Small intestine (tissue), 7 donors: Measurements from ENCODE around the gene RGS3. TPM values are rescaled to one million over a fixed set of nuclear protein-coding genes. Genes with fewer than 3 reads are reported as not detected.

Experiments
- DNase-seq, 2 donors: peaks; one replicate each; pipeline versions ENCODE4 v3.0.0 to v3.0.0-alpha.2; 2013
- FAIRE-seq: peaks from 2 replicates; lab custom pipeline; 2012; peaks lifted over from hg19 to GRCh38; lab: Jason Lieb, UNC
- H3K27ac ChIP-seq, 3 donors: one replicate each; pipeline ENCODE4 v1.5.1; 2013; ENCODE audit warnings: low read length in 2 of 3, mild to moderate bottlenecking in 2 of 3, control low read depth in 1 of 3, inconsistent platforms in 1 of 3, low read depth in 1 of 3, moderate library complexity in 1 of 3
- H3K27me3 ChIP-seq, 3 donors: one replicate each; pipeline ENCODE4 v1.6.1; 2013; ENCODE audit warnings: low read length in 3 of 3, inconsistent platforms in 1 of 3; ENCODE audit not compliant: control insufficient read depth in 3 of 3, insufficient read depth in 3 of 3
- H3K36me3 ChIP-seq, 3 donors: one replicate each; pipeline ENCODE4 v1.6.1; 2013; ENCODE audit warnings: low read length in 3 of 3, inconsistent platforms in 1 of 3, low read depth in 1 of 3, mild to moderate bottlenecking in 1 of 3, moderate library complexity in 1 of 3; ENCODE audit not compliant: control insufficient read depth in 3 of 3, insufficient read depth in 2 of 3
- H3K4me1 ChIP-seq, 3 donors: one replicate each; pipeline ENCODE4 v1.6.1; 2013; ENCODE audit warnings: low read length in 2 of 3, inconsistent platforms in 1 of 3, low read depth in 1 of 3, mild to moderate bottlenecking in 1 of 3, moderate library complexity in 1 of 3; ENCODE audit not compliant: control insufficient read depth in 3 of 3, insufficient read depth in 2 of 3
- H3K4me3 ChIP-seq, 3 donors: one replicate each; pipeline ENCODE4 v1.5.1; 2013; ENCODE audit warnings: low read length in 3 of 3, control low read depth in 1 of 3, inconsistent platforms in 1 of 3, low read depth in 1 of 3, mild to moderate bottlenecking in 1 of 3, moderate library complexity in 1 of 3
- H3K9me3 ChIP-seq, 2 donors: one replicate each; pipeline ENCODE4 v1.6.1; 2013; ENCODE audit warnings: low read depth in 1 of 2, low read length in 1 of 2; ENCODE audit not compliant: control insufficient read depth in 2 of 2, insufficient read depth in 1 of 2
- WGBS, 3 donors: extraction: QIAGEN DNeasy Blood & Tissue Kit; methylation state at CpG; one replicate each; pipeline ENCODE4 v1.1.7; 2013; 5-methylcytosine and 5-hydroxymethylcytosine counted together
- polyA plus RNA-seq, 4 donors: library from polyadenylated mRNA; stranded (reverse) in 3 of 4; unstranded in 1 of 4; fragments of 200-250 nt in 3 of 4; fragments of 120-200 nt in 1 of 4; gene quantifications; one replicate each; pipeline versions ENCODE4 v1.2.1 to v1.2.3, GENCODE V29; 2013
- donor health status: healthy with polysubstance abuse.
- donor health status: control.
- donor health status: control.
- donor health status: Bipolar disorder and iron deficiency.
- donor health status: healthy.

The RGS3 gene
- polyA plus RNA-seq, 4 donors, result 23.0 to 37.0 (median 26.4) TPM

GRCh38 chr9:113519426-113520108 is 56.0 kb downstream of the RGS3 start:
- WGBS, 3 donors, result 10 to 39% (median 32%) methylated on average over 3 of the region's 3 CpGs
- Histone ChIP-seq H3K27me3 (no peaks in the 10 kb centered on the region), H3K9me3 (no peaks in the 10 kb centered on the region), H3K27ac (peak overlapping the region; percentile 93 to 99 (median 98)), H3K36me3 (peaks cover 2 to 66% (median 2%) of the 10 kb centered on the region in 3 donors), H3K4me1 (peaks cover 23 to 74% (median 41%) of the 10 kb centered on the region in 3 donors), H3K4me3 (peak overlapping the region in 2 of 3 donors; percentile 13 to 40)
- FAIRE-seq (no peak), DNase-seq (peak; percentile 93 to 94)

DNA sequence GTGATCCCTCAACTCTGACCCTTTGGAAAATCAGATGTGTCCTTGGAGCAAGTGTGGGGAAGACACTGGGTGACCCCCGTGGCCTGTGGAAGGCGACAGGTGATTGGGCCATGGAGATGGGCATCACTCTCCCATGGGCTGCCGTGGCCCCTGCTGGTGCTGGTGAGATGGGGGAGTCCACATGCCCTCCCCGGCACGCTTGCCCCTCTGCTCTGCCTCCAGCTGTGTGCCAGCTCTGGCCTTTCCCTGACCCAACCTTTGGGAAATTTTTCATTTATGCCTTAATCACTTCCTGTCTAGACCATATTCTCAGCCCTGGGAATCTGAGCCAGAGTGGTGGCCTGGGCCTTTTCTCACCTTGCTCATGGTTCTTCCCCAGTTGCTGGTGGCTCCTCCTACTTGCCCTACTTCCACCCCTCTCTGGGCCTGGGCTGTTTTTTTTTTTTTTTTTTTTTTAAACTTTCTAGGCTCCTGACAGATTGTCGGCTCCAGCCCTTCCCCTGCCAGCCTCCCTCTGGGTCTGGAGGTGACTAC is 56.6 kb downstream of the RGS3 start:
- Histone ChIP-seq H3K4me3 (peak overlapping the region in 2 of 3 donors; percentile 13 to 38), H3K9me3 (no peaks in the 10 kb centered on the region), H3K36me3 (peaks cover 0 to 66% (median 2%) of the 10 kb centered on the region in 3 donors), H3K4me1 (peaks cover 25 to 76% (median 43%) of the 10 kb centered on the region in 3 donors), H3K27ac (peak overlapping the region; percentile 93 to 99 (median 98)), H3K27me3 (no peaks in the 10 kb centered on the region)
- FAIRE-seq (no peak), DNase-seq (peak; percentile 72 to 73)
- 15 to 52% (median 34%) methylated on average over 5 to 6 of the region's 6 CpGs for WGBS, 3 donors

DNA sequence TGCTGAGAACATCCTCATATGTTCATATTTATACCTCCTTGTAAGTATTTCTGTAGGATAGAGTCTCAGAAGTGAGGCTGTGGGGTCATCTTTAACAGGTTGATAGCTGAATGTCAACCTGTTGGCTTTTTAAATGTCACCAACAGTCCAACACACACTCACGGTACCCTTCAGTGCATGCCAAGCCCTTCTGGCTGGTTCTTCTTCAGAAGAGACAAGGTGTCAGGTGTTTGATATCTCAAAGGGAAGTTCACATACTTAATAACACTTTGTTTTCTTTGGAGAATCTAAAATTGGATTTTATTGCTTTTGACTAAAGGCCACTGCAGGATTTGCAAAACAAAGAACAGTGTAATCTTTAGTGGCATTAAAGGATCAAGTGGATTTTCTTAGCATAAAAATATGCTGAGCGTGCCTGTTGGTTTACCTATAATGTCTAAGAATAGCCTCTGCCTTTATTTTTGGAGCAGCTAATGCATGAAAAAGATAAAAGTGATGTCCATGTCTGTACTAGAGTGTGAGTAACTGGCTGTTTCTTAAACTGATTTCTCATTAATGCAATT is 58.2 kb downstream of the RGS3 start:
- WGBS, 3 donors, result 8 to 49% (median 25%) methylated on average over 2 of the region's 2 CpGs
- FAIRE-seq (peak; percentile 70), DNase-seq (peak; percentile 66 to 75)
- H3K4me1 ChIP-seq, result peaks cover 25 to 70% (median 47%) of the 10 kb centered on the region in 3 donors
- H3K9me3 ChIP-seq, result no peaks in the 10 kb centered on the region
- peak overlapping the region in 1 of 3 donors; percentile 6 for H3K4me3 ChIP-seq
- H3K27me3 ChIP-seq, result no peaks in the 10 kb centered on the region
- peaks cover 0 to 72% (median 0%) of the 10 kb centered on the region in 3 donors for H3K36me3 ChIP-seq
- H3K27ac ChIP-seq, result peak overlapping the region; percentile 47 to 98 (median 82)

GRCh38 chr9:113522419-113522818 is 58.9 kb downstream of the RGS3 start:
- Histone ChIP-seq H3K36me3 (peaks cover 0 to 70% (median 0%) of the 10 kb centered on the region in 3 donors), H3K4me3 (peak overlapping the region in 1 of 3 donors; percentile 6), H3K4me1 (peaks cover 22 to 70% (median 46%) of the 10 kb centered on the region in 3 donors), H3K27me3 (no peaks in the 10 kb centered on the region), H3K9me3 (no peaks in the 10 kb centered on the region), H3K27ac (peak overlapping the region; percentile 47 to 98 (median 82))
- DNase-seq (no peak), FAIRE-seq (no peak)
- 63 to 85% (median 77%) methylated on average over 1 of the region's 1 CpG for WGBS, 3 donors

GRCh38 chr9:113522858-113523257 is 59.3 kb downstream of the RGS3 start:
- peaks cover 0 to 70% (median 0%) of the 10 kb centered on the region in 3 donors for H3K36me3 ChIP-seq
- FAIRE-seq (no peak), DNase-seq (no peak)
- peak overlapping the region in 1 of 3 donors; percentile 0 for H3K4me3 ChIP-seq
- 67 to 79% (median 69%) methylated on average over 8 of the region's 8 CpGs for WGBS, 3 donors
- no peaks in the 10 kb centered on the region for H3K9me3 ChIP-seq
- H3K4me1 ChIP-seq, result peaks cover 25 to 70% (median 46%) of the 10 kb centered on the region in 3 donors
- H3K27ac ChIP-seq, result peak overlapping the region; percentile 47 to 98 (median 82)
- no peaks in the 10 kb centered on the region for H3K27me3 ChIP-seq

GRCh38 chr9:113523421-113524141 is 60.1 kb downstream of the RGS3 start:
- 23 to 35% (median 29%) methylated on average over 19 of the region's 19 CpGs for WGBS, 3 donors
- no peak for FAIRE-seq
- Histone ChIP-seq H3K4me3 (peak overlapping the region in 1 of 3 donors; percentile 5), H3K27ac (peak overlapping the region; percentile 52 to 98 (median 82)), H3K27me3 (no peaks in the 10 kb centered on the region), H3K9me3 (no peaks in the 10 kb centered on the region), H3K4me1 (peaks cover 25 to 64% (median 44%) of the 10 kb centered on the region in 3 donors), H3K36me3 (peaks cover 0 to 70% (median 0%) of the 10 kb centered on the region in 3 donors)
- DNase-seq, result peak; percentile 49 to 50

GRCh38 chr9:113524468-113524867 is 60.9 kb downstream of the RGS3 start:
- 34 to 58% (median 40%) methylated on average over 4 of the region's 4 CpGs for WGBS, 3 donors
- peak in 1 of 2 donors; percentile 71 for DNase-seq
- Histone ChIP-seq H3K27ac (peak overlapping the region in 2 of 3 donors; percentile 52 to 82), H3K36me3 (peaks cover 0 to 76% (median 0%) of the 10 kb centered on the region in 3 donors), H3K4me1 (peaks cover 22 to 56% (median 38%) of the 10 kb centered on the region in 3 donors), H3K27me3 (no peaks in the 10 kb centered on the region), H3K4me3 (peak overlapping the region in 1 of 3 donors; percentile 8), H3K9me3 (no peaks in the 10 kb centered on the region)
- no peak for FAIRE-seq

GRCh38 chr9:113525205-113525604 is 61.7 kb downstream of the RGS3 start:
- Histone ChIP-seq H3K9me3 (no peaks in the 10 kb centered on the region), H3K36me3 (peaks cover 0 to 77% (median 0%) of the 10 kb centered on the region in 3 donors), H3K27me3 (no peaks in the 10 kb centered on the region), H3K27ac (no peak overlapping the region), H3K4me3 (no peak overlapping the region), H3K4me1 (peaks cover 19 to 49% (median 33%) of the 10 kb centered on the region in 3 donors)
- WGBS, 3 donors, result 74 to 92% (median 80%) methylated on average over 4 of the region's 4 CpGs
- no peak for DNase-seq
- no peak for FAIRE-seq
